GM18499 (cell line): ENCODE data around the gene CYP2W1.

Experiments
- ATAC-seq: cut with Tn5 transposase; IDR thresholded peaks from one replicate; pipeline ENCODE4 v1.9.1; 2021; ENCODE audit warnings: moderate number of reproducible peaks; ENCODE audit not compliant: insufficient read depth, unreplicated experiment

CYP2W1 gene

DNA sequence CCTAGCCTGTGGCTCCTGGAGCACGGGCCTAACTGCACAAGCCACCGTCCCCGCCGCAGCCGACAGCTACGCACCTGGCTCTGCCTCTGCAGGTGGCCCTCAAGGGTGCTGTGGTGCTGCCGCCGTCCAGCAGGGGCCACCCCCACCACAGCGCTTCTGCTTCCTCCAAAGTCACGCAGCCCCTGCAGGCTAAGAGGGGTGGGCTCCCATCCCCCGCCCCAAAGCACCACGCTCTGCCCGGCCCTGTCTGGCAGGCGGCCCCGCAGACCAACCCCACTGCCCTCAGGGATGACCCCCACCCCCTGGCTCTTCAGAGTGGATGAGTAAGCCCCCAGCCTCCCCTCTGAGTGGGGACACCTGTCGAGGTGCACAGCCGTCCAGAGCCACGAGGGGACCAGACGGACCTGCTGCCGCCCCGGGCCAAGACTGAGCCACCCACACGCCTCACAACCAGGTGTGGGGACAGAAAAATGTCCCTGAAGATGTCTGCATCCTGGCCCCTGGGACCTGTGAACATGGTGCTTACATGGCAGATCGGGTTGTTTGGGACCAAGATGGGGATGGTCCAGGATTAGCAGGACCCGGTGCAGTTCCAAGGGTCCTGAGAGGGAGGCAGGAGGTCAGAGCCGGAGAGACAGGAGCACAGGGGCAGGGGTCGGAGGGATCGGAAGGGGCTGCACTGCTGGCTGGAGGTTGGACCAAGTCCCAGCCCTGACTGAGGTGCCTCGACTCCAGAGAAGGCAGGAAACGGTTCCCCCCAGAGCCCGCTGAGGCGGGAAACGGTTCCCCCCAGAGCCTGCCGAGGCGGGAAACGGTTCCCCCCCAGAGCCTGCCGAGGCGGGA, 19.5 kb upstream of the CYP2W1 start:
- no peak for ATAC-seq

- no peak for ATAC-seq
These were observed 18.4 kb upstream of the CYP2W1 start for GRCh38 chr7:964401-965231.

GRCh38 chr7:966291-967069, 16.5 kb upstream of the CYP2W1 start:
- no peak for ATAC-seq

DNA sequence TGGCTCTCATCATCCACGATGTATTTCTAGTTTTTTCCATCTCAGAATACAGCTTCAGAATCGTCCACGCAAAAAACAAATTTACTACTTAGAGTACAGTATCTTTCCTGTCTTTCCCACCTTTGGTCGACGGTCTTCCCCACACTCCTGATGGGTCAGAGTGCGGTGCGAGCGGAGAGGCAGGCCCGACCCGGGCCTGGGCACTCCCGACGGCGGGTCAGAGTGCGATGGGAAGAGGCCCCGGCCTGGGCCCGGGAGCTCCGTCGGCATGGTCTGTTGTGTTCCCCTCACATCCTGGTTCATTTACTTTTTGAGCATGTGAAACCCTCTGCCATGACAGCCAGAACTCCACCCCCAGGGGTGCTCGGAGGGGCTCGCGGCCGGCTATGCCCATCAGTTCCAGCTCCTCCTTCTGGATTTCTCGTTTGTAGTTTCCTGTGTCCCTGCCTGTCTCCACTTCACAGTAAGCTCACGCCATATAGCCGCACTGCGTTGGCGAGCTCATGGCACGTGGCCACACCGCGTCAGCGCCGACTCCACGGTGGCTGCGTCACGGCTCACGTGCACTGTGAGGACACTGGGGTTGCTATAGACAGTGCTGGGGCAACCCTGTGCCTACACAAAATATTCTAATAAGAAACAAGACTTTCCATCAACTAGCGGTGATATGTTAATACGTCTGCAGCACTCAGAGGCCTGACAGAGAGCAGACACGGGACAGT, 15.5 kb upstream of the CYP2W1 start:
- no peak for ATAC-seq

DNA sequence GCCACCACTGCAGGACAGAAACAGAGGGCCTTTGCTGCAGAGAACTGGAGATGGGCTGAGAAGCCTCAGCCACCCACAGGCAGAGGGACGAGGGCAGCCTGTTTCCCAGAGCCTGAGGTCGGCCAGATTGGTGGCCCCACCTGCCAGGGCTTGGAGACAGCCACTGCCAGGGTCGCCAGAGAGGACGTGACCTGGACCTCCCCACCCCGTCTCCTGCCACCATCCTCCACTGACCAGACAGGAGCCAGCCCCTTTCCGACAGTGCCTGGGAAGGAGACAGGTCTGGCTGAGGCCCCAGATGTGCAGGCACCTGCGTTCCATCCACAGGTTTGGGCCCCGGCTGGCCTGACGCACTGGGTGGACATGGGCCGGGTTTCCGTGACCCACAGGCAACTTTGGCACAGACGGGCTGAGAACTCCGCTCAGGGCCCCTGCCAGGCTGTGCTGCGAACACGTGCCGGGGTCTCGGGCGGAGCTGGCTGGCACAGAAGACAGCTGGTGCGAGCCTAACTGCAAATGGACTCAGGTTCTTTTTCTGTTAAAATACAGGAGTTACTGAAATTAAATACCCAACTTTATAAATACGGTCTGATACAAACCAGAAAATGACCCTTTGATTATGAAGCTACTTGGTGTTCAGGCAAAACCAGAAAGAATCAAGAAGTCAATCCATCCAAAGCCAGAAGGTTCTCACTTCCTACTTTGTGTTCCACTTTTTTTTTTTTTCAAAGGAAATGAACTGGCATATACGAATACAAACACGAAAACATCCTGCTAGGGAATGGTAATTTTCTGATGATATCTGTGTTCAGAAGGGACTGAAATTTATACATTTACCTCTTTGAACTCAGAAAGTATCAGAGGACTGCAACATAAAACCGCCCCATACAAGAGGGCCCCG, 14.5 kb upstream of the CYP2W1 start:
- ATAC-seq = no peak

DNA sequence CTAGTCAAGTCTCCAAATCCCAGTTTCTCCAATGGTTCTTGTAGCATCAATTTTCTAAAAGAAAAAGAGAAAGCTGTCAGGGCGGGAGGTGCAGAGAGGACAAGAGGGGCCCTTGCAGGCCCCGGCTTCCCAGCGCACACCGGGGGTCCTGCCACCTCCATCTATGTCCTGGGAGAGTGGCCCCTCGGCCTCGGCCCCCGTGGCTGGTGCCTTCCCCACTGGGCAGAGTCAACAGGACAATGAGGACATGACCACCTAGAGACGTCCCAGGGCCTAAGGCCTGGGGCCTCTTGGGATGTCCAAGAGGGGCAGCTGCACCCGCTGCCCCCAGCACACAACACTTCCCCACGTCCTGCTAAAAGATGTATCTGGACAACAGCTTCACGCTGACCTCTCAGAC, 13.6 kb upstream of the CYP2W1 start:
- no peak for ATAC-seq

- ATAC-seq = no peak
These were observed 12.2 kb upstream of the CYP2W1 start for GRCh38 chr7:970744-971143.

- ATAC-seq = no peak
These were observed 10.9 kb upstream of the CYP2W1 start for GRCh38 chr7:972110-972509.

GRCh38 chr7:972676-973309, 10.2 kb upstream of the CYP2W1 start:
- ATAC-seq = no peak

DNA sequence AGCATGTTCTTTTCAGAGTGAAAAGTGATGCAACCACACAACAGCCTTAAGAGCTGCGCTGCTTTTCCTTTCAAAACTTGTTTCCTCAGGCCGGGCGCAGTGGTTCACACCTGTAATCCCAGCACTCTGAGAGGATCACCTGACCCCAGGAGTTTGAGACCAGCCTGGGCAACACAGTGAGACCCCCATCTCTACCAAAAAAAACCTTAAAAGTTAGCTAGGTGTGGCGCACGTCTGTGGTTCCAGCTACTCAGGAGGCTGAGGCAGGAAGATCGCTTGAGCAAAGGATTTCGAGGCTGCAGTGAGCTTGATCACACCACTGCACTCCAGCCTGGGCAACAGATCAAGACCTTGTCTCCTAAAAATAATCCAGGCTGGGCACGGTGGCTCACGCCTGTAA, 9.7 kb upstream of the CYP2W1 start:
- ATAC-seq = no peak

DNA sequence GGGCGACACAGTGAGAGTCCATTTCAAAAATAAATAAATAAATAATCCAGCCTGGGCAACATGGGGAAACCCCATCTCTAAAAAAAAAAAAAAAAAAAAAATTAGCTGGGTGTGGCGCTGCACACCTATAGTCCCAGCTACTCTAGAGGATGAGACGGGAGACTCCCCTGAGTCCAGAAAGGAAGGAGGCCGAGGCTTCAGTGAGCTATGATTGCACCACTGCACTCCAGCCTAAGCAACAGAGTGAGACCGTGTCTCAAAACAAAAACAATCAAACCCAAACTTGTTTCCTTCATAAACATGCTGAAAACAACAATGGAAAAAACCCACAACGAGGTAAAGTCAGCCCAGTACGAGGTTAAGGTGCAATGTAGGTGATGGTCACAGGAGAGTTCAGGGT, 8.8 kb upstream of the CYP2W1 start:
- no peak for ATAC-seq

GRCh38 chr7:974820-975681, 7.9 kb upstream of the CYP2W1 start, which contains the start of gene COX19:
Gene COX19, minus strand, starts transcription at chr7:975549. Its CDS starts 40 bp downstream, at chr7:975509.
- ATAC-seq = no peak

- ATAC-seq = no peak
These were observed 7.1 kb upstream of the CYP2W1 start for GRCh38 chr7:975702-976473.

GRCh38 chr7:976901-977325, 6.1 kb upstream of the CYP2W1 start:
- ATAC-seq = no peak

GRCh38 chr7:977326-978048, 5.5 kb upstream of the CYP2W1 start:
- no peak for ATAC-seq

- no peak for ATAC-seq
These were observed 5.0 kb upstream of the CYP2W1 start for GRCh38 chr7:978049-978346.
